Keratinocyte (primary cell): ENCODE results near the gene HOMER2. TPM values are rescaled to one million over a fixed set of nuclear protein-coding genes. Genes with fewer than 3 reads are reported as not detected.

Experiments used
- DNase-seq: peaks from one replicate; pipeline ENCODE4 v3.0.0-alpha.2; 2011; ENCODE audit warnings: low read depth, missing footprints, low spot score
- FAIRE-seq: peaks from 2 replicates; lab custom pipeline; 2011; peaks lifted over from hg19 to GRCh38; lab: Jason Lieb, UNC
- H2AFZ ChIP-seq: 2 replicates; pipeline ENCODE4 v1.6.0; 2012; ENCODE audit warnings: low read length, control low read depth, inconsistent platforms; ENCODE audit not compliant: control insufficient read depth
- H3K27ac ChIP-seq: 2 replicates; pipeline ENCODE4 v1.5.1; 2011; ENCODE audit warnings: low read length; ENCODE audit not compliant: control insufficient read depth, insufficient read depth
- H3K27me3 ChIP-seq: 3 replicates; pipeline ENCODE4 v1.6.0; 2011; ENCODE audit warnings: low read length; ENCODE audit not compliant: control insufficient read depth, insufficient read depth; ENCODE audit errors: extremely low read depth
- H3K36me3 ChIP-seq, 2 experiments: 2 replicates in 1 of 2; 3 replicates in 1 of 2; pipeline ENCODE4 v1.5.1; 2011; ENCODE audit warnings: low read length in 2 of 2, mild to moderate bottlenecking in 1 of 2; ENCODE audit not compliant: control insufficient read depth in 2 of 2, insufficient read depth in 2 of 2; ENCODE audit errors: extremely low read depth in 1 of 2
- H3K4me1 ChIP-seq: 3 replicates; pipeline ENCODE4 v1.5.1; 2011; ENCODE audit warnings: low read length; ENCODE audit not compliant: control insufficient read depth, insufficient read depth; ENCODE audit errors: extremely low read depth
- H3K4me2 ChIP-seq: 3 replicates; pipeline ENCODE4 v1.6.0; 2011; ENCODE audit warnings: low read depth, low read length; ENCODE audit not compliant: control insufficient read depth, insufficient read depth; ENCODE audit errors: extremely low read depth
- H3K4me3 ChIP-seq, 3 experiments: fragments of 200-600 bp in 1 of 3; sonication (generic) in 1 of 3; 2 replicates in 2 of 3; 3 replicates in 1 of 3; pipeline ENCODE4 v1.5.1; 2011 to 2016; ENCODE audit warnings: low read length in 3 of 3, mild to moderate bottlenecking in 3 of 3, control low read depth in 2 of 3, inconsistent platforms in 1 of 3, low read depth in 1 of 3, mixed read lengths in 1 of 3, mixed run types in 1 of 3, moderate library complexity in 1 of 3; ENCODE audit not compliant: control insufficient read depth in 2 of 3, insufficient read depth in 2 of 3; ENCODE audit errors: extremely low read depth in 1 of 3
- H3K79me2 ChIP-seq: 2 replicates; pipeline ENCODE4 v1.6.0; 2012; ENCODE audit warnings: low read length; ENCODE audit not compliant: control insufficient read depth, insufficient read depth
- H3K9ac ChIP-seq: 3 replicates; pipeline ENCODE4 v1.6.0; 2011; ENCODE audit warnings: low read length; ENCODE audit not compliant: control insufficient read depth, insufficient read depth; ENCODE audit errors: extremely low read depth
- H3K9me1 ChIP-seq: 3 replicates; pipeline ENCODE4 v1.6.0; 2011; ENCODE audit warnings: low read length; ENCODE audit not compliant: control insufficient read depth, insufficient read depth; ENCODE audit errors: extremely low read depth
- H3K9me3 ChIP-seq: 2 replicates; pipeline ENCODE4 v1.5.1; 2012; ENCODE audit warnings: low read depth, low read length; ENCODE audit not compliant: control insufficient read depth
- H4K20me1 ChIP-seq: 3 replicates; pipeline ENCODE4 v1.6.0; 2011; ENCODE audit warnings: low read length; ENCODE audit not compliant: control insufficient read depth, insufficient read depth; ENCODE audit errors: extremely low read depth
- CTCF ChIP-seq, 3 experiments: IDR thresholded peaks in 1 of 3; conservative IDR thresholded peaks in 1 of 3; optimal IDR thresholded peaks in 1 of 3; 2 replicates in 2 of 3; 3 replicates in 1 of 3; pipeline versions ENCODE3 to v1.5.1; 2011; ENCODE audit warnings: low read length in 3 of 3, mild to moderate bottlenecking in 3 of 3, moderate library complexity in 2 of 3, control low read depth in 1 of 3, inconsistent platforms in 1 of 3; ENCODE audit not compliant: insufficient read depth in 2 of 3; ENCODE audit errors: extremely low read depth in 1 of 3
- EZH2 ChIP-seq: IDR thresholded peaks from one replicate; pipeline ENCODE4 v1.6.1; 2012; ENCODE audit warnings: inconsistent platforms, mild to moderate bottlenecking, low read length, moderate library complexity
- dilution Hi-C: fragments of 300-500 bp; cut with MboI; formaldehyde crosslinking; loops from one replicate; pipeline ENCODE4 v1.7.0; 2020; ENCODE audit warnings: low sequenced_read_pairs; ENCODE audit not compliant: extremely low pct_ligation_motif_present
- polyA plus RNA-seq, 5 experiments: library from polyadenylated mRNA; depleted of rRNA in 3 of 5; stranded (reverse) in 3 of 5; stranded (forward) in 1 of 5; unstranded in 1 of 5; fragments of >200 nt; gene quantifications; 1 replicate in 1 of 5; 2 replicates in 3 of 5; 3 replicates in 1 of 5; pipeline versions ENCODE4 v1.2.1 to v1.2.3, GENCODE V29; 2011 to 2012; ENCODE audit warnings: missing spikeins in 2 of 5, low read depth in 1 of 5, low replicate concordance in 1 of 5

Gene HOMER2
- polyA plus RNA-seq, 1 donor (not counting 4 experiments of a cell fraction or from before 2014, with no cell fraction given): 12.4 TPM

GRCh38 chr15:82881747-82882146 is 70.8 kb downstream of the HOMER2 start:
- Histone ChIP-seq H2AFZ (no peak overlapping the region), H3K4me2 (no peak overlapping the region), H3K27me3 (no peaks in the 10 kb centered on the region), H4K20me1 (no peaks in the 10 kb centered on the region), H3K4me1 (no peaks in the 10 kb centered on the region), H3K36me3 (no peaks in the 10 kb centered on the region), H3K9ac (no peak overlapping the region), H3K9me3 (no peaks in the 10 kb centered on the region), H3K79me2 (no peaks in the 10 kb centered on the region), H3K9me1 (no peaks in the 10 kb centered on the region), H3K4me3 (no peak overlapping the region), H3K27ac (no peak overlapping the region)
- dilution Hi-C loops: no loop called here
- TF ChIP-seq CTCF (optimal IDR thresholded peaks at IDR 0.05 in 1 of 3, IDR thresholded peaks at IDR 0.05 in 1 of 3, conservative IDR thresholded peaks at IDR 0.05 in 1 of 3; ENCODE audit: extremely low read depth in 1 of 3, insufficient read depth in 2 of 3, low read length in 3 of 3) (no peak), EZH2 (no peak)
- no peak for DNase-seq
- no peak for FAIRE-seq

GRCh38 chr15:82880704-82881103 is 71.8 kb downstream of the HOMER2 start:
- Histone ChIP-seq H3K4me1 (no peaks in the 10 kb centered on the region), H3K36me3 (no peaks in the 10 kb centered on the region), H3K9me1 (no peaks in the 10 kb centered on the region), H4K20me1 (no peaks in the 10 kb centered on the region), H3K9ac (no peak overlapping the region), H3K4me3 (no peak overlapping the region), H3K79me2 (no peaks in the 10 kb centered on the region), H3K27me3 (no peaks in the 10 kb centered on the region), H3K4me2 (no peak overlapping the region), H3K27ac (no peak overlapping the region), H2AFZ (no peak overlapping the region), H3K9me3 (no peaks in the 10 kb centered on the region)
- no peak for TF ChIP-seq EZH2
- no peak for TF ChIP-seq CTCF (optimal IDR thresholded peaks at IDR 0.05 in 1 of 3, IDR thresholded peaks at IDR 0.05 in 1 of 3, conservative IDR thresholded peaks at IDR 0.05 in 1 of 3; ENCODE audit: extremely low read depth in 1 of 3, insufficient read depth in 2 of 3, low read length in 3 of 3)
- dilution Hi-C loops: no loop called here
- no peak for FAIRE-seq
- DNase-seq: no peak
